Heart left ventricle (tissue), 13 donors: ENCODE results near the gene ZNF681.

ENCODE experiments used
- POLR2A ChIP-seq, 2 donors: fragments of 450-650 bp; IDR thresholded peaks; one replicate each; pipeline ENCODE4 v1.6.1; 2017; ENCODE audit warnings: antibody characterized with exemption in 2 of 2, mild to moderate bottlenecking in 2 of 2, moderate library complexity in 2 of 2
- TF ChIP-seq, protein P1 (sequence below), 12 donors: fragments of 200-600 bp; sonication (generic) in 4 of 12; IDR thresholded peaks; one replicate each; pipeline versions ENCODE4 v1.5.0 to v1.8.0; 2018 to 2022; ENCODE audit warnings: antibody characterized with exemption in 12 of 12, mild to moderate bottlenecking in 5 of 12
- donor health status: ischemic (EF 13 %, LVEDD 7.1; RV severe dilation, severe dysfunction).
- donor health status: DM: no; HTN: yes; CAD: no.
- donor health status: DM: no; HTN: no; CAD: no.
- donor health status: ischemic (EF 25% LVEDD 6.9; RV normal size, moderate dysfunction).
- donor health status: ischemic (EF 25% LVEDD 5.7; RV mildly dilated, moderate dysfunction).
- donor health status: ischemic (EF 35%, LVEDD 5.7; RV mildly dilated, moderate dysfunction).
- donor health status: nonischemic (EF 11% LVEDD 7.7; RV severe dilation, severe dysfunction).
- donor health status: DM: yes; HTN: yes; CAD: no.
- donor health status: PGD.
- donor health status: ischemic (EF 29% LVEDD 5.4; RV normal size, mild dysfunction).
- donor health status: nonischemic (EF 23%, LVEDD 6.1; RV moderate dilation, normal function).

DNA sequence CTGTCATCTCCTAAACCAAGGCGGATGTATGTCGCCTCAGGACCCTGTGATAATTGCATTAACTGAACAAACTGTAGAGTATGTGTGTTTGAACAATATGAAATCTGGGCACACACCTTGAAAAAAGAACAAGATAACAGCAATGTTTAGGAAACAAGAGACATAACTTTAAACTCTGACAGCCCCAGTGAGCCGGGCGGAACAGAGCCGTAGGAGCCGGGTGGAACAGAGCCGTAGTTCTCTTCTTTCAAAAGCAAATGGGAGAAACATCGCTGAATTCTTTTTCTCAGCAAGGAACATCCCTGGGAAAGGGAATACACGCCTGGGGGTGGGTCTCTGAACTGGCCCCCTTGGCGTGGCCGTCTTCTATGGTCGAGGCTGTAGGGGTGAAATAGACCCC is 39.9 kb downstream of the ZNF681 start:
- TF ChIP-seq, protein P1, sequence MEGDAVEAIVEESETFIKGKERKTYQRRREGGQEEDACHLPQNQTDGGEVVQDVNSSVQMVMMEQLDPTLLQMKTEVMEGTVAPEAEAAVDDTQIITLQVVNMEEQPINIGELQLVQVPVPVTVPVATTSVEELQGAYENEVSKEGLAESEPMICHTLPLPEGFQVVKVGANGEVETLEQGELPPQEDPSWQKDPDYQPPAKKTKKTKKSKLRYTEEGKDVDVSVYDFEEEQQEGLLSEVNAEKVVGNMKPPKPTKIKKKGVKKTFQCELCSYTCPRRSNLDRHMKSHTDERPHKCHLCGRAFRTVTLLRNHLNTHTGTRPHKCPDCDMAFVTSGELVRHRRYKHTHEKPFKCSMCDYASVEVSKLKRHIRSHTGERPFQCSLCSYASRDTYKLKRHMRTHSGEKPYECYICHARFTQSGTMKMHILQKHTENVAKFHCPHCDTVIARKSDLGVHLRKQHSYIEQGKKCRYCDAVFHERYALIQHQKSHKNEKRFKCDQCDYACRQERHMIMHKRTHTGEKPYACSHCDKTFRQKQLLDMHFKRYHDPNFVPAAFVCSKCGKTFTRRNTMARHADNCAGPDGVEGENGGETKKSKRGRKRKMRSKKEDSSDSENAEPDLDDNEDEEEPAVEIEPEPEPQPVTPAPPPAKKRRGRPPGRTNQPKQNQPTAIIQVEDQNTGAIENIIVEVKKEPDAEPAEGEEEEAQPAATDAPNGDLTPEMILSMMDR (IDR thresholded peaks at IDR 0.05): no peak
- no peak for TF ChIP-seq POLR2A (IDR thresholded peaks at IDR 0.05)
